ENCODE data around the gene VSNL1.

Gene VSNL1

GRCh38 chr2:17584689-17585088 lies 44.2 kb downstream of the VSNL1 start:
- no peak for DNase-seq

- no peak for DNase-seq
These were observed 47.0 kb downstream of the VSNL1 start for GRCh38 chr2:17587469-17587868.

GRCh38 chr2:17588031-17588430 lies 47.5 kb downstream of the VSNL1 start:
- no peak for DNase-seq

- DNase-seq = no peak
These were observed 49.0 kb downstream of the VSNL1 start for GRCh38 chr2:17589406-17590035.

GRCh38 chr2:17590342-17590911 lies 49.9 kb downstream of the VSNL1 start:
- DNase-seq = no peak

GRCh38 chr2:17591846-17592245 lies 51.4 kb downstream of the VSNL1 start:
- DNase-seq = no peak

- no peak for DNase-seq
These were observed 52.4 kb downstream of the VSNL1 start for GRCh38 chr2:17592731-17593409.

- DNase-seq = no peak
These were observed 52.9 kb downstream of the VSNL1 start for GRCh38 chr2:17593445-17593840.

- DNase-seq = no peak
These were observed 53.5 kb downstream of the VSNL1 start for GRCh38 chr2:17593841-17594491.

- DNase-seq = no peak
These were observed 54.3 kb downstream of the VSNL1 start for GRCh38 chr2:17594533-17595401.

GRCh38 chr2:17599617-17600016 lies 59.1 kb downstream of the VSNL1 start:
- no peak for DNase-seq

GRCh38 chr2:17600556-17601204 lies 60.2 kb downstream of the VSNL1 start:
- DNase-seq = no peak

GRCh38 chr2:17604050-17604449 lies 63.6 kb downstream of the VSNL1 start:
- DNase-seq = no peak

GRCh38 chr2:17605696-17606095 lies 65.2 kb downstream of the VSNL1 start:
- no peak for DNase-seq

GRCh38 chr2:17606851-17607250 lies 66.4 kb downstream of the VSNL1 start:
- DNase-seq = no peak

- no peak for DNase-seq
These were observed 66.9 kb downstream of the VSNL1 start for GRCh38 chr2:17607379-17607778.

- DNase-seq = no peak
These were observed 67.8 kb downstream of the VSNL1 start for GRCh38 chr2:17608251-17608650.

GRCh38 chr2:17610521-17610920 lies 70.0 kb downstream of the VSNL1 start:
- DNase-seq = no peak

GRCh38 chr2:17611036-17611435 lies 70.5 kb downstream of the VSNL1 start:
- no peak for DNase-seq

GRCh38 chr2:17614174-17614930 lies 73.9 kb downstream of the VSNL1 start:
- no peak for DNase-seq

GRCh38 chr2:17615147-17615546 lies 74.7 kb downstream of the VSNL1 start:
- DNase-seq = no peak

Measured in NCI-H1436 treated with DMSO at 0.1 percent for 48 hours (cell line).